Smooth muscle cell (in vitro differentiated cells): ENCODE measurements around the gene ZNF586. TPM values are rescaled to one million over a fixed set of nuclear protein-coding genes. Genes with fewer than 3 reads are reported as not detected.
"Not testable (repeated sequence)": the region's sequence is repeated elsewhere in the genome, so short reads cannot be mapped to it uniquely, and the experiment has no call there.

ENCODE experiments used
- DNase-seq: peaks from one replicate; lab custom pipeline; 2025; ENCODE audit not compliant: unreplicated experiment; lab: John Stamatoyannopoulos, UW
- H2AFZ ChIP-seq: fragments of 200-600 bp; sonication (generic); 2 replicates; pipeline ENCODE4 v1.6.0; 2016; ENCODE audit warnings: antibody characterized with exemption, low read depth, mild to moderate bottlenecking
- H3F3A ChIP-seq: fragments of 200-600 bp; sonication (generic); 2 replicates; pipeline ENCODE4 v1.6.0; 2017; ENCODE audit warnings: antibody characterized with exemption, low read depth
- H3K27ac ChIP-seq: fragments of 200-600 bp; sonication (generic); 2 replicates; pipeline ENCODE4 v1.5.1; 2016; ENCODE audit warnings: low read depth, mild to moderate bottlenecking
- H3K27me3 ChIP-seq: fragments of 200-600 bp; sonication (generic); 2 replicates; pipeline ENCODE4 v1.6.1; 2016; ENCODE audit warnings: low read depth, mild to moderate bottlenecking
- H3K36me3 ChIP-seq: fragments of 200-600 bp; sonication (generic); 2 replicates; pipeline ENCODE4 v1.5.1; 2016; ENCODE audit warnings: low read depth
- H3K4me1 ChIP-seq: fragments of 200-600 bp; sonication (generic); 2 replicates; pipeline ENCODE4 v1.5.1; 2016; ENCODE audit warnings: low read depth
- H3K4me2 ChIP-seq: fragments of 200-600 bp; sonication (generic); 2 replicates; pipeline ENCODE4 v1.6.0; 2016; ENCODE audit warnings: mild to moderate bottlenecking
- H3K4me3 ChIP-seq: fragments of 200-600 bp; sonication (generic); 2 replicates; pipeline ENCODE4 v1.5.1; 2016; ENCODE audit warnings: mild to moderate bottlenecking
- H3K79me2 ChIP-seq: fragments of 200-600 bp; sonication (generic); 2 replicates; pipeline ENCODE4 v1.6.0; 2016; ENCODE audit warnings: low read depth, mild to moderate bottlenecking
- H3K9ac ChIP-seq: fragments of 200-600 bp; sonication (generic); 2 replicates; pipeline ENCODE4 v1.6.0; 2016; ENCODE audit warnings: low read depth
- H3K9me3 ChIP-seq: fragments of 200-600 bp; sonication (generic); replicated peaks from 2 replicates; pipeline ENCODE4 v1.5.1; 2016; ENCODE audit warnings: low read depth
- H4K20me1 ChIP-seq: fragments of 200-600 bp; sonication (generic); 2 replicates; pipeline ENCODE4 v1.6.0; 2016; ENCODE audit warnings: low read depth
- WGBS: methylation state at CpG from one replicate; pipeline ENCODE4 v1.1.7; 2016; ENCODE audit warnings: low lambda C conversion rate; 5-methylcytosine and 5-hydroxymethylcytosine counted together
- polyA plus RNA-seq: library from polyadenylated mRNA; unstranded; fragments of >200 nt; fragmentation: Nextera tagmentation; extraction: Ambion mirVana; gene quantifications from 2 replicates; pipeline ENCODE4 v1.2.1, GENCODE V29; 2016
- total RNA-seq: library from RNA; depleted of rRNA; stranded (reverse); fragments of >200 nt; gene quantifications from 2 replicates; pipeline ENCODE4 v1.2.3, GENCODE V29; 2014
- TF ChIP-seq, protein P1 (sequence below): fragments of 200-600 bp; sonication (generic); IDR thresholded peaks from 2 replicates; pipeline ENCODE4 v1.5.1; 2017; ENCODE audit warnings: borderline replicate concordance, mild to moderate bottlenecking, antibody characterized with exemption; ENCODE audit not compliant: insufficient read depth, poor library complexity, severe bottlenecking

Gene ZNF586
- total and polyA plus RNA-seq, 2 experiments from 2014 or later = 3.2 to 8.2 TPM

DNA sequence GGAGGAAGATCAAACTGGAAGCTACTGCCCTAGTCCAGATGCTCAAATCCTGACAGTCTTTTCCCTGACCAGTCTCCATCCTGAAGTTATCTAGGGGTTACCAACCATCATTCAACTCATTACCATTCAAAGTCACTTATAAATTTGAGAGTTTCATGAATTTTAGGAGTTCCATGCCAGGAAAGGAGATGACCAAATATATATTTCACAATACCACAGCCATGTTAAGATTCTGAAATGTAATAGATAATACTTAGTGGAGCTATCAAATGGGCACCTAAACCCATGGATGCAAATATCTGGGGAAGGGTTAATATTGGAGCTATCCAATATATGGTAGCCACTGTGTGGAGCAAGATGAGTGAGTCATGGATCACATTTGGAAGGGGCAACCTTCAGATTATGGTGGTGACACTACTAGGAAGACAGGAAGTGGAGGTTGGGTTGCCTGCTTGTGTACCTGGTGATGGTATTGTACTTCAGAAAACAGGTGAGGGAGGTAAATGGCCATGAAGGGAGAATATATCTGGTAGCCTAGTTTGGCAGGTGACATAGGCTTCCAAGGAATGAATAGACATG is 18.7 kb downstream of the ZNF586 start:
- H3F3A ChIP-seq = no peaks in the 10 kb centered on the region
- no peaks in the 10 kb centered on the region for H3K27me3 ChIP-seq
- H2AFZ ChIP-seq = no peak overlapping the region
- TF ChIP-seq, protein P1, sequence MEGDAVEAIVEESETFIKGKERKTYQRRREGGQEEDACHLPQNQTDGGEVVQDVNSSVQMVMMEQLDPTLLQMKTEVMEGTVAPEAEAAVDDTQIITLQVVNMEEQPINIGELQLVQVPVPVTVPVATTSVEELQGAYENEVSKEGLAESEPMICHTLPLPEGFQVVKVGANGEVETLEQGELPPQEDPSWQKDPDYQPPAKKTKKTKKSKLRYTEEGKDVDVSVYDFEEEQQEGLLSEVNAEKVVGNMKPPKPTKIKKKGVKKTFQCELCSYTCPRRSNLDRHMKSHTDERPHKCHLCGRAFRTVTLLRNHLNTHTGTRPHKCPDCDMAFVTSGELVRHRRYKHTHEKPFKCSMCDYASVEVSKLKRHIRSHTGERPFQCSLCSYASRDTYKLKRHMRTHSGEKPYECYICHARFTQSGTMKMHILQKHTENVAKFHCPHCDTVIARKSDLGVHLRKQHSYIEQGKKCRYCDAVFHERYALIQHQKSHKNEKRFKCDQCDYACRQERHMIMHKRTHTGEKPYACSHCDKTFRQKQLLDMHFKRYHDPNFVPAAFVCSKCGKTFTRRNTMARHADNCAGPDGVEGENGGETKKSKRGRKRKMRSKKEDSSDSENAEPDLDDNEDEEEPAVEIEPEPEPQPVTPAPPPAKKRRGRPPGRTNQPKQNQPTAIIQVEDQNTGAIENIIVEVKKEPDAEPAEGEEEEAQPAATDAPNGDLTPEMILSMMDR = no peak
- no peaks in the 10 kb centered on the region for H3K4me1 ChIP-seq
- H3K79me2 ChIP-seq = peaks cover 62% of the 10 kb centered on the region
- H3K9me3 ChIP-seq = no peaks in the 10 kb centered on the region
- H3K4me2 ChIP-seq = no peak overlapping the region
- H3K36me3 ChIP-seq = peaks cover 4% of the 10 kb centered on the region
- no peak overlapping the region for H3K9ac ChIP-seq
- no peak overlapping the region for H3K27ac ChIP-seq
- H3K4me3 ChIP-seq = no peak overlapping the region
- DNase-seq = no peak
- H4K20me1 ChIP-seq = peaks cover 8% of the 10 kb centered on the region

DNA sequence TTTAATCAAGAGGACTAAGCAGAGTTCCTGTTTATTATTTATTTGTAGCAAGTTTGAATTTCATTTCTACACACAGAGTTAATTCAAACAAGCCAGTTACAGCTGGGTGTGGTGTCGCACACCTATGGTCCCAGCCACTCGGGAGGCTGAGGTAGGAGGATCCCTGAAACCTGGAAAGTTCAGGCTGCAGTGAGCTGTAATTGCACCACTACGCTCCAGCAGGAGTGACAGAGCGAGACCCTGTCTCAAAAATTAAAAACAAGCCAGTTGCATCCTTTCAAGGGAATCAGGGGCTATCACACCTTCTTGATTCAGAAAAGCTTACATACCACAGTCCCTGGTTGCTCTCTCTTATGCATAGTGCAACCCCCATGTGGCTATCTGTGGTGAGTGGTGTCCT is 19.8 kb downstream of the ZNF586 start:
- Histone ChIP-seq H3K27me3 (no peaks in the 10 kb centered on the region), H3K4me2 (no peak overlapping the region), H3K9me3 (no peaks in the 10 kb centered on the region), H3F3A (no peaks in the 10 kb centered on the region), H4K20me1 (peaks cover 8% of the 10 kb centered on the region), H3K9ac (no peak overlapping the region), H3K79me2 (peaks cover 62% of the 10 kb centered on the region), H3K27ac (no peak overlapping the region), H3K36me3 (peaks cover 4% of the 10 kb centered on the region), H3K4me3 (no peak overlapping the region), H2AFZ (no peak overlapping the region), H3K4me1 (no peaks in the 10 kb centered on the region)
- WGBS = 96% methylated on average over 4 of the region's 4 CpGs
- no peak for DNase-seq
- TF ChIP-seq, protein P1 = no peak

DNA sequence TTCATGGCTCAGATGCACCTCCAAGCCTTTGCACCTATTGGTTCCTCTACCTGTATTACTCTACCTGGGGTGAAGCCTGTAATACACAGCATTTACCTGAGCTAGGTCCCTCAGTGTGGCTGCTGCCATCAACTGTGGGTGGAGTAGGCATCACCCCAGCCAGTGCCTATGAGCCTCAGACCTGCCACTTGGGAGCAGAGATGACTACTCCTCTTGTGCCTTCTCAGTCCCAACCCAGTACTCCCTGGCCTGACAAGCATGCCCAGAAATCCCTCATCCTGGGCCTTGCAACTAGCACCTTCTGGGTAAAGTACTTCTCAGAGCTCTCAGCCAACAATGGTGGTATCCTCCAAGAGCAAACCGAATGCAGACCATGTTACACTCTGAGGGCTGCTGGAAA is 27.1 kb downstream of the ZNF586 start:
- not testable (repeated sequence) for H3K36me3 ChIP-seq, H3F3A ChIP-seq, H3K27ac ChIP-seq, H3K9ac ChIP-seq, H2AFZ ChIP-seq, H3K27me3 ChIP-seq, DNase-seq, H3K9me3 ChIP-seq, H4K20me1 ChIP-seq, H3K4me3 ChIP-seq, H3K4me2 ChIP-seq
- H3K4me1 ChIP-seq = peaks cover 23% of the 10 kb centered on the region
- 96% methylated on average over 1 of the region's 1 CpG for WGBS
- H3K79me2 ChIP-seq = peaks cover 35% of the 10 kb centered on the region

DNA sequence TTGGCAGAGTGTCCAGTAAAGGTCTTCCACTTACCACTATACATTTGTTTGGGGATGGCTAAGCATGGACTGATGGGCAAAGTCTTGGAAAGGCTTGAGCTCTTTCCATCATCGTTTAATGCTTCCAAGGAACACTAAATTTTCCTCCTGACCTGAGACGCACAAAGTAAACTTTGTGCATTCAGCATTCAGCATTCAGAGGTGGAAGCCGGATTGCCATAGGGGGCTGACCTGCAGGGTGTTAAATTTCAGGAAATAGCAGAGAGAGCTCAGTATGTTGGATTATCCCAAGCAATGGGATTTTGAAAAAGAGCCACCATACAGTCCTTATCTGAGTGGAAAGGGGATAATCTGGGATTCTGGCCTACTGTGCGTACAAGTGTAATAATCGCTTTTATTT is 31.2 kb downstream of the ZNF586 start:
- no peak overlapping the region for H3K9ac ChIP-seq
- no peaks in the 10 kb centered on the region for H3K36me3 ChIP-seq
- no peak overlapping the region for H3K4me3 ChIP-seq
- peaks cover 8% of the 10 kb centered on the region for H4K20me1 ChIP-seq
- no peak overlapping the region for H3K27ac ChIP-seq
- peaks cover 5% of the 10 kb centered on the region for H3F3A ChIP-seq
- DNase-seq = no peak
- no peaks in the 10 kb centered on the region for H3K27me3 ChIP-seq
- no peak overlapping the region for H3K4me2 ChIP-seq
- peaks cover 51% of the 10 kb centered on the region for H3K4me1 ChIP-seq
- TF ChIP-seq, protein P1 = no peak
- H3K79me2 ChIP-seq = peaks cover 4% of the 10 kb centered on the region
- no peaks in the 10 kb centered on the region for H3K9me3 ChIP-seq
- 67% methylated on average over 5 of the region's 5 CpGs for WGBS
- no peak overlapping the region for H2AFZ ChIP-seq
